LNCaP clone FGC (cell line): Measurements from ENCODE around the gene ARHGAP10.
"Not testable (repeated sequence)": the region's sequence is repeated elsewhere in the genome, so short reads cannot be mapped to it uniquely, and the experiment has no call there.

Source experiments
- DNase-seq: peaks from one replicate; pipeline ENCODE4 v3.0.0-alpha.2; 2011; ENCODE audit warnings: low read depth
- H3K4me3 ChIP-seq: 2 replicates; pipeline ENCODE4 v1.5.1; 2011; ENCODE audit warnings: mild to moderate bottlenecking, low read depth, low read length, control low read depth
- TF ChIP-seq, protein P1 (sequence below): IDR thresholded peaks from 2 replicates; pipeline ENCODE4 v1.5.1; 2012; ENCODE audit warnings: mild to moderate bottlenecking; ENCODE audit not compliant: control insufficient read depth, insufficient read depth; ENCODE audit errors: extremely low read depth

Gene ARHGAP10

DNA sequence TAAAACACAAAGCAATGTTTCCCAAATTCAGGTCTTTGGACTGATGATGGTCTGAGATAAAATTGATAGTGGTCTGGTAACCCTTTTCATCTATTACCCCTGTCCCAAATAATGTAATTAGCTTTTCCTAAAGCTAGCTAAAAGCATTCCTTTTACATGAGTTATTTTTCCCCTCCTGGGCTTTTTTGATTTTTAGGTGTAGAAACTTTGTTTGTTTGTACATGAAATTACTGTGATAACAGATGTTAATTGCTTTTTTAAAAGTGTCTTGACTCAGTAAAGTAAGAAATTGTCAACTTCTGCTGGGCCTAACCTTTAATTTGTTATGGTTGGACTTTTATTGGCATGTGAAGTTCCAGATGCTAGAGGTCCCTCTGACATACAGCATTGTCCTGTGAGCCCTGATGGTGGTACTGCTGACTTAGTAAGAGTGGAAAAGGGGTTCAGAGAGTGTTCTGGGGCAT lies 145.5 kb downstream of the ARHGAP10 start:
- TF ChIP-seq, protein P1, sequence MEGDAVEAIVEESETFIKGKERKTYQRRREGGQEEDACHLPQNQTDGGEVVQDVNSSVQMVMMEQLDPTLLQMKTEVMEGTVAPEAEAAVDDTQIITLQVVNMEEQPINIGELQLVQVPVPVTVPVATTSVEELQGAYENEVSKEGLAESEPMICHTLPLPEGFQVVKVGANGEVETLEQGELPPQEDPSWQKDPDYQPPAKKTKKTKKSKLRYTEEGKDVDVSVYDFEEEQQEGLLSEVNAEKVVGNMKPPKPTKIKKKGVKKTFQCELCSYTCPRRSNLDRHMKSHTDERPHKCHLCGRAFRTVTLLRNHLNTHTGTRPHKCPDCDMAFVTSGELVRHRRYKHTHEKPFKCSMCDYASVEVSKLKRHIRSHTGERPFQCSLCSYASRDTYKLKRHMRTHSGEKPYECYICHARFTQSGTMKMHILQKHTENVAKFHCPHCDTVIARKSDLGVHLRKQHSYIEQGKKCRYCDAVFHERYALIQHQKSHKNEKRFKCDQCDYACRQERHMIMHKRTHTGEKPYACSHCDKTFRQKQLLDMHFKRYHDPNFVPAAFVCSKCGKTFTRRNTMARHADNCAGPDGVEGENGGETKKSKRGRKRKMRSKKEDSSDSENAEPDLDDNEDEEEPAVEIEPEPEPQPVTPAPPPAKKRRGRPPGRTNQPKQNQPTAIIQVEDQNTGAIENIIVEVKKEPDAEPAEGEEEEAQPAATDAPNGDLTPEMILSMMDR, result no peak
- no peak overlapping the region for H3K4me3 ChIP-seq
- no peak for DNase-seq

DNA sequence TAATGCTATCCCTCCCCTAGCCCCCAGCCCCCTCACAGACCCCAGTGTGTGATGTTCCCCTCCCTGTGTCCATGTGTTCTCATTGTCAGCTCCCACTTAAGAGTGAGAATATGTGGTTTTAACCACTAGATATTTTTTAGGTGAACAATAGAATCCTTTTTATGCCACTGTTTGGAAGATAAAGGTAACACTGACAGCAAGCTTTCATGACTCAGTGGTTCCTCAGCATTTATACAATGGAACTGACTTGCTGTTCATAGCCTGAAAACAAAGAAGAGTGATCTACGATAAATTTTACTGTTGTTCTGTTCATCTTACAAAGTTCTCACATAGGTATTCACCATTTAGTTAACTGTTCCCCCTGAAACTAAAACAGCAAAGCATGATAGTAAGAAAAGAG lies 147.8 kb downstream of the ARHGAP10 start:
- no peak overlapping the region for H3K4me3 ChIP-seq
- TF ChIP-seq, protein P1, result no peak
- DNase-seq, result no peak

DNA sequence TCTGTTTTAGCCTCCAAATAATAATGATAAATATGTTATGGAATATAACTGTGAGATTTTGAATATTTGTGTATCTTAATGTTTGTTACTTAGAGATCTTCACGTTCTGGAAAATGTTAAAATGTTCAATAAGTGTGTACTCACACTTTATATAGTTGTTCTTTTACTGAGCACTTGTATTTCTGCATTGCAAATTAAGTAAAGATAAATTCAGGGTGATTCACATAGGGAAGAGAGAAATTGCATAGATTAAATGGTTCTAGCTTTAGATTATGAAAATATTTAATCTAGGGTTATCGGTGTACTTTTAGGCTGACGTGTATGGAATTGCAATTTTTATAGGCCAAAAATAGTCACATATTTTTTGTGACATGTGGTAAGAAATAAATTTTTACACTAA lies 148.6 kb downstream of the ARHGAP10 start:
- no peak overlapping the region for H3K4me3 ChIP-seq
- DNase-seq, result no peak
- TF ChIP-seq, protein P1, result no peak

DNA sequence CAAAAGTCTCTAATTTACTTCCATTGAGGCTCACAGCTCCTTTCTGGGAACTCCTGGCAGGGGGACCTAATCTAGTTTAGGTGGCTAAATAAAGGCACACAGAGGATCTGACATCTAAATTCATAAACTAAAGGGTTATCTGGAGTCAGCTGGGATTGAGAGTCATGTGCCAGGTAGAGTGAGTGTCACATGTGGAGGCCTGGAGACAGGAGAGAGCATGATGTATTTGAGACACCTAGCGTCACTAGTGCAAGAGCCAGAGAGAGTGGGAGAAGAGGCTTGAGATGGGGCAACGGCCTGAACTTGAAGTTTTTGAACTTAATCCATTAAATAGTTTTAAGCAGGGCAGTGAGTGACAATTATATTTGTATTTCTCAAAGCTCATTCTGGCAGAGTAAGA lies 152.6 kb downstream of the ARHGAP10 start:
- no peak overlapping the region for H3K4me3 ChIP-seq
- TF ChIP-seq, protein P1, result no peak
- no peak for DNase-seq

DNA sequence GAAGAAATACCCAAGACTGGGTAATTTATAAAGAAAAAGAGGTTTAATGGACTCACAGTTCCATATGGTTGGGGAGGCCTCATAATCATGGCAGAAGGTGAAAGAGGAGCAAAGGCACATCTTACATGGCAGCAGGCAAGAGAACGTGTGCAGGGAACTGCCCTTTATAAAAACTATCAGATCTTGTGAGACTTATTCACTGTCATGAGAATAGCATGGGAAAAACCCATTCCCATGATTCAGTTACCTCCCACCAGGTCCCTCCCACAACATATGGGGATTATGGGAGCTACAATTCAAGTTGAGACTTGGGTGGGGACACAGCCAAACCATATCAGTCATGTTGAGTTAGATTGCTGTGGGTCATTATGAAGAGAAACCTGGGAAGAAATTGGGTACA lies 153.3 kb downstream of the ARHGAP10 start:
- not testable (repeated sequence) for H3K4me3 ChIP-seq, DNase-seq

DNA sequence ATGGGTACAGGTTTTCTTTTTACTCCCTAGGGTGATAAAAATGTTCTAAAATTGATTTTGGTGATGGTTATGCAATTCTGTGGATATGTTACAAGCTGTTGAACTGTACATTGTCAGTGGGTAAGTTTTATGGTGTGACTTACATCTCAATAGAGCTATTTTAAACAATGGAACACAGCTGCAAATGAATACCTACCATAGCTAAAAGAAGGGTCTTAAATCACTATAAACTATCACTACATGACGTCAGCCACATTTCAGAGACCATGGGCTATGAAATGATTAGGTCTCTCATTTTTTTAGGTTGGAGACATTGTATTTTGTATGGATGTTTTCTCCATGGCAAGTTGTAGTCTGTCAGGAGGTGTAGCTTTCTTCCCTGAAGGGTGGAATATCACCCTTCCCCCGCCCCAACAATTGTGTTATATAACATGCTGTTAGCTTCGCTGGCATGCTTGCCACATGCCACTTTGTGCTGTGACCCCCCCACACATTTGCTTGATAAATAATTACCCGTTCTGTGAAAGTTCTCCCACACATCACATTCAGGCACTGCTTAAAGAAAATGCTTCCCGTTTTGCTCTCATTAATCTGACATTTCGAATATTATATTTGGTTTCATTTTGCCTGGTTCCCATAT lies 159.7 kb downstream of the ARHGAP10 start:
- TF ChIP-seq, protein P1, result no peak
- no peak overlapping the region for H3K4me3 ChIP-seq
- DNase-seq, result no peak

DNA sequence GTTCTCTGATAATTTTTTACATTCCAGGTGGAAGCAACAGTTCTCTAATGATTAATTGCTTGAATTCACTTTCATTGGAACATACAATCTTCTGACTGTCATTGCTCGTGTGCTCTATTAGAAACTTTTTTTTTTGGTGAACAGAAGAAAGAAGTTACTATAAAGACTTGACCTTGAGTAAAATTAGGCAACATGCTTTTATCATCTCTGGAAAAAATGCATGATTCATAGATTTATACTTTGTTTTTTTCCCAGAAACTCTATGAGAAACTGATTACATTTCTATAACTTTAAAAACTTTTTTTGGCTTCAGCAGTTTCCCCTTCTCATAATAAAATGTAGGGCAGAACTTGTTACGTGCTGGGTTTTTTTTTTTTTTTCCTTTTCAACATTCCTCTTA lies 167.6 kb downstream of the ARHGAP10 start:
- DNase-seq, result no peak
- no peak overlapping the region for H3K4me3 ChIP-seq
- TF ChIP-seq, protein P1, result no peak
